Measurements from ENCODE around the gene KCNQ1.

KCNQ1 gene

GRCh38 chr11:2713661-2714462 lies 269.1 kb downstream of the KCNQ1 start:
- peak; percentile 35 to 45 for DNase-seq (ENCODE audit: low read depth in 2 of 2)

- DNase-seq (ENCODE audit: low read depth in 2 of 2), result no peak
These were observed 269.6 kb downstream of the KCNQ1 start for GRCh38 chr11:2714463-2714800.

- no peak for DNase-seq (ENCODE audit: low read depth in 2 of 2)
These were observed 270.1 kb downstream of the KCNQ1 start for GRCh38 chr11:2714871-2715270.

GRCh38 chr11:2715716-2716350 lies 271.0 kb downstream of the KCNQ1 start:
- DNase-seq (ENCODE audit: low read depth in 2 of 2), result no peak

GRCh38 chr11:2716376-2717095 lies 271.7 kb downstream of the KCNQ1 start:
- no peak for DNase-seq (ENCODE audit: low read depth in 2 of 2)

- DNase-seq (ENCODE audit: low read depth in 2 of 2), result no peak
These were observed 272.9 kb downstream of the KCNQ1 start for GRCh38 chr11:2717561-2718325.

- DNase-seq (ENCODE audit: low read depth in 2 of 2), result no peak
These were observed 274.1 kb downstream of the KCNQ1 start for GRCh38 chr11:2718817-2719438.

- DNase-seq (ENCODE audit: low read depth in 2 of 2), result no peak
These were observed 275.2 kb downstream of the KCNQ1 start for GRCh38 chr11:2719831-2720590.

- no peak for DNase-seq (ENCODE audit: low read depth in 2 of 2)
These were observed 276.6 kb downstream of the KCNQ1 start for GRCh38 chr11:2721210-2721916.

GRCh38 chr11:2722955-2723354 lies 278.1 kb downstream of the KCNQ1 start:
- no peak for DNase-seq (ENCODE audit: low read depth in 2 of 2)

- no peak for DNase-seq (ENCODE audit: low read depth in 2 of 2)
These were observed 279.3 kb downstream of the KCNQ1 start for GRCh38 chr11:2724104-2724503.

GRCh38 chr11:2724653-2725367 lies 280.0 kb downstream of the KCNQ1 start:
- no peak for DNase-seq (ENCODE audit: low read depth in 2 of 2)

- DNase-seq (ENCODE audit: low read depth in 2 of 2), result peak in 1 of 2 experiments; percentile 25
These were observed 280.8 kb downstream of the KCNQ1 start for GRCh38 chr11:2725368-2726300.

GRCh38 chr11:2726964-2727363 lies 282.2 kb downstream of the KCNQ1 start:
- DNase-seq (ENCODE audit: low read depth in 2 of 2), result no peak

GRCh38 chr11:2728128-2728662 lies 283.4 kb downstream of the KCNQ1 start:
- DNase-seq (ENCODE audit: low read depth in 2 of 2), result no peak

GRCh38 chr11:2728663-2729332 lies 284.0 kb downstream of the KCNQ1 start:
- no peak for DNase-seq (ENCODE audit: low read depth in 2 of 2)

GRCh38 chr11:2729841-2730240 lies 285.0 kb downstream of the KCNQ1 start:
- DNase-seq (ENCODE audit: low read depth in 2 of 2), result no peak

Data from fibroblast of skin of left quadriceps (primary cell).